Effector memory CD4-positive, alpha-beta T cell (primary cell): Measurements from ENCODE around the gene TSPAN19.

Experiments
- DNase-seq, 3 donors: peaks; one replicate each; pipeline ENCODE4 v3.0.0-alpha.2; 2020
- H3K27ac ChIP-seq: 2 replicates; pipeline ENCODE4 v1.7.0; 2013; ENCODE audit warnings: mild to moderate bottlenecking, low read length, moderate library complexity; ENCODE audit not compliant: insufficient read depth, poor library complexity, severe bottlenecking
- H3K27me3 ChIP-seq: replicated peaks from 2 replicates; pipeline ENCODE4 v1.7.0; 2013; ENCODE audit warnings: mild to moderate bottlenecking, low read length; ENCODE audit not compliant: insufficient read depth, control insufficient read depth, poor library complexity, severe bottlenecking
- H3K36me3 ChIP-seq: 2 replicates; pipeline ENCODE4 v1.7.0; 2013; ENCODE audit warnings: mild to moderate bottlenecking, low read length, moderate library complexity; ENCODE audit not compliant: control insufficient read depth, insufficient read depth
- H3K4me1 ChIP-seq: 2 replicates; pipeline ENCODE4 v1.7.0; 2013; ENCODE audit warnings: low read length, mild to moderate bottlenecking; ENCODE audit not compliant: control insufficient read depth, insufficient read depth, poor library complexity, severe bottlenecking
- H3K4me3 ChIP-seq: 2 replicates; pipeline ENCODE4 v1.7.0; 2013; ENCODE audit warnings: low read length, low read depth, mild to moderate bottlenecking; ENCODE audit not compliant: insufficient read depth, poor library complexity, severe bottlenecking
- H3K9me3 ChIP-seq: 2 replicates; pipeline ENCODE4 v1.7.0; 2013; ENCODE audit warnings: mild to moderate bottlenecking, low read length, moderate library complexity; ENCODE audit not compliant: control insufficient read depth
- total RNA-seq, 3 donors: gene quantifications; one replicate each; lab custom pipeline; 2026; lab: John Stamatoyannopoulos, UW

Gene TSPAN19
- 0 reads per million in 3 donors for total RNA-seq

DNA sequence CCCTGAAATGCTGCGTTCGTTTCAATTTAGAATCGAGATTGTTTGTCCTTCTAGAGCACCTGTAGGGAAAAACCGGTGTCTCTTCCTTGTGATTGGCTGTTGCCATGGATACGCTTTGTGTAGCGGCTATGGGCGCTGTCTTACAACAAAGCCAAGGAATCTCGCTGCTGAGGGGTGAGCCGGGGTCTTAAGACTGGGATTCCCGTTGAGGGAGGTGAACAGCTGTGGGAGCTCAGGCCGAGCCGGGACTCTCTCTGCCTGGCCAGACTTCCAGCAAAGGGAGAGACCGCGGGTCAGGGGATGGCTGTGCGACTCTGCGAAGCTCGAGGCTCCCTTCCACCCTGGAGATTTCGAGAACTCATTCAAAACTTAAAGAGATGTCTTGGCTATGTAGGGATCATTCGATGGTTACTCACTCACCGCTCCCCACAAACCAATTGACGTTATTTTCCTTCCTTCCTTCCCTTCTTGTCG lies at the start of gene TSPAN19, which contains the start of gene LRRIQ1:
Gene TSPAN19, minus strand, starts transcription at position 44 of the 474 bp plus-strand sequence. CDS start 6,331 bp downstream, outside the sequence.
Gene LRRIQ1, plus strand, starts transcription at position 118 of the 474 bp plus-strand sequence. CDS start 1,826 bp downstream, outside the sequence.
- Histone ChIP-seq H3K4me3 (no peak within 1 kb of the TSS), H3K27me3 (no peaks in the 10 kb centered on the region)

DNA sequence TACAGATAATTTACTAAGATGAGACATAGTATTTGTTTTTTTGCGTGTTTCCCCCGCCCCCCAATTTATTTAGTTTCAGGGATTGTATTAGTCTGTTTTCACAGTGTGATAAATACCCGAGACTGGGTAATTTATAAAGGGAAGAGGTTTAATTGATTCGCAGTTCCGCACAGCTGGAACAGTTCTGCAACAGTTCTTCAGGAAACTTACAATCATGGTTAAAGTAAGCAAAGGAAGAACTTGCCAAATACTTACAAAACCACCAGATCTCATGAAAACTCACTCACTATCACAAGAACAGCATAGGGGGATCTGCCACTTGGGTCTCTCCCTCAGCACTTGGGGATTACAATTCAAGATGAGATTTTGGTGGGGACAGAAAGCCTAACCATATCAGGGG lies 49.0 kb upstream of the TSPAN19 start:
- Histone ChIP-seq H3K27me3 (no peaks in the 10 kb centered on the region), H3K9me3 (no peaks in the 10 kb centered on the region), H3K36me3 (no peaks in the 10 kb centered on the region)

More for the DNA sequence above, at the start of gene TSPAN19, which contains the start of gene LRRIQ1:
- Histone ChIP-seq H3K4me1 (peaks cover 2% of the 10 kb centered on the region), H3K36me3 (no peaks in the 10 kb centered on the region), H3K27ac (no peak within 1 kb of the TSS), H3K9me3 (no peaks in the 10 kb centered on the region)
- no peak for DNase-seq

DNA sequence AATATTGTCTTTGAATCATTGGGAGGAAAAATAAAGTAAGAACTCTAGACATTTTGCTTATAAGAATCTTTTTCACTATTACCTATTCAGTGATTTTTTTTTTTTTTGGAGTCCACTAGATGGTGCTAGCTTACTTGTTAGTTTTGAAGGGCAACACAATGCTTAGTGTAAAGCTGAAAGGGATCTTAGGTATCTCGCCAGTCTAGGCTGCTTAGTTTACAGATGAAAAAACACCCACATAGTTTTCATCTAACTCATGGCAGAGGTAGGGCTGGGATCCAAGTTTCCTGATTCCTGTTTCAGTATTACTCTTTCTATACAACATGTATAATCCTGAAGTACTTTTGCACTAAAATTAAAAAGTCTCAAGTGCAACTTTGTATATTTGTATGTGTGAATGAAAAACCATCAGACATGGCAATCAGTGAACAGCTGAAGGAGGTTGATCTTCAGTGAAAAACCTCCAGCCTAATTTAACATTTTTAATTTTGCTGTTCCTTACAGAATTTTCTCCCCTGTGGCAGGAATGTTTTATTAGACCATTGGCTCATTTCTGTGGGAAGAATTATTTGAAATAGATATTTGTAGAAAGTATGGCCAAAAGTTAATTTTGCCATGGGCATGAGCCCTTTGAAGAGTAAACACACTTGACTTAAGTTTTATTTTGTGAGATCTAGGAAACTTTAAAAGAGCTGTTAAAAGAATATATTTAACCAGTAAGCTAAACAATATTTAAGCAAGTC lies 40.8 kb upstream of the TSPAN19 start:
- Histone ChIP-seq H3K27ac (no peak overlapping the region), H3K27me3 (no peaks in the 10 kb centered on the region), H3K4me3 (no peak overlapping the region), H3K4me1 (no peaks in the 10 kb centered on the region), H3K9me3 (no peaks in the 10 kb centered on the region), H3K36me3 (no peaks in the 10 kb centered on the region)
- DNase-seq = no peak

More for the DNA sequence above, 49.0 kb upstream of the TSPAN19 start:
- Histone ChIP-seq H3K4me3 (no peak overlapping the region), H3K27ac (no peak overlapping the region), H3K4me1 (no peaks in the 10 kb centered on the region)
- no peak for DNase-seq

DNA sequence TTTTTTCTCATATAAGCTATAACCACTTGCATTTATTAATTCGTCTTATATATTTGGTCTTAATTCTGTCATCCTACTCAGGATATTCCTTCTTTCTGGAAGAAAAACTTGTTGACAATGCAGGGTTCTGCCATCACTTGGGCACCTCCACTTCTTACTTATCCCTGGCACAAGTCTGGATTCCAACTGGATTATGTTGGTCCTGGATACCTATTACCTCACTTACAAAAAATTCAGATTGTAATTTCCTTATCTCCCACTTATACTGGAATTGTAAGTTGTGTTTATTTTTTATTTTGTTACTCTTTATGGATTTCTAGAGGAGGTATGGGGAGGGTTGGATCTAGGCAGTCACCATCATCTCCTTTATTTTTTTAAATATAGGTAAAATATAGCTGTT lies 36.7 kb upstream of the TSPAN19 start:
- no peak for DNase-seq
- Histone ChIP-seq H3K9me3 (no peaks in the 10 kb centered on the region), H3K27me3 (no peaks in the 10 kb centered on the region), H3K36me3 (no peaks in the 10 kb centered on the region), H3K4me1 (no peaks in the 10 kb centered on the region), H3K27ac (no peak overlapping the region), H3K4me3 (no peak overlapping the region)

DNA sequence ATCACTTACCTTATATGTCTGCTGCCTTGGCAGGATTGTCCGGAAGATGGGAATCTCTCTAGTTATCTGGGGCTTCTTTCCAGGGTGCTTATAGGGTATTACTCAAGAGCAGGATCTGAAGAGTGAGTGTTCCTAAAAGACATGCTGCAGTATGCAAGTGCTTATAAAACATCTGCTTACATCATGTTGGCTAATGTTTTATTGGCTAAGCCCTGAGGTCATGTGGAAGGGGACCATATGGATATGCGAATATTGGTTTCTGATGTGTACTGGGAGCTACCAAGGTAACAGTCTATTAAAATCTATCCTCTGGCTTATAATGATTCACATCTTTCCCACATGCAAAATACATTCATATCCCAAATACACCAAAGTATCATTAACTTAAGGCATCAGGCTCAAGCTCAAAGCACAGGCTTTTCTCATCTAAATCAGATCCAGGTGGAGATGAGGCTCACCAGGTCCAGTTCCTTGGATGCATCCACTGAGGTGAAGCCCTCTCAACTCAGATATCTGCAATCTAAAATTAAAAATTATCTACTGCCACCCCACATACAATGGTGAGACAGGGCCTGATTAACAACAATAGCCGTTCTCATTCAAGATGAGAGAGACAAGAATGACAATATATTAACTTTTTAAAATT lies 29.9 kb upstream of the TSPAN19 start:
- no peaks in the 10 kb centered on the region for H3K27me3 ChIP-seq
- H3K4me1 ChIP-seq = no peaks in the 10 kb centered on the region
- no peak for DNase-seq
- no peak overlapping the region for H3K27ac ChIP-seq
- H3K4me3 ChIP-seq = no peak overlapping the region
- H3K36me3 ChIP-seq = no peaks in the 10 kb centered on the region
- no peaks in the 10 kb centered on the region for H3K9me3 ChIP-seq

DNA sequence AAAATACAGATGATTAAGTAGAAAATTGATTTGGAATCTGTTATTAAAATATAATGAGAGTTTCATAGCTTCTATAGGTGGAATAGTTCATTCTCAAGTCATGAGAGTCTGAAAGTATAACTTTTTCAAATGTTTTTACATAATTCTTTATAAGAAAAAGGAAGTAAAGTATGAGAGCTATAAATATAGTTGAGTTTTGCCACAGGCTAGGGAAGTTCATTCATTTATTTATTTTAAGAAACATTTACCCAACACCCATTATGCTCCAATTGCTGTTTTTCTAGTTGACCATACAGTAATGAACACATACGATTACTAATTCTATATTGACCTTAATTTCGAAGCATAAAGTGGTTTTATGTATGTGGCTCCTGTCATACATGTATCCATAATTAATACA lies 24.8 kb upstream of the TSPAN19 start:
- H3K36me3 ChIP-seq = no peaks in the 10 kb centered on the region
- no peak for DNase-seq
- no peaks in the 10 kb centered on the region for H3K9me3 ChIP-seq
- H3K4me1 ChIP-seq = no peaks in the 10 kb centered on the region
- no peaks in the 10 kb centered on the region for H3K27me3 ChIP-seq
- no peak overlapping the region for H3K4me3 ChIP-seq
- H3K27ac ChIP-seq = no peak overlapping the region

DNA sequence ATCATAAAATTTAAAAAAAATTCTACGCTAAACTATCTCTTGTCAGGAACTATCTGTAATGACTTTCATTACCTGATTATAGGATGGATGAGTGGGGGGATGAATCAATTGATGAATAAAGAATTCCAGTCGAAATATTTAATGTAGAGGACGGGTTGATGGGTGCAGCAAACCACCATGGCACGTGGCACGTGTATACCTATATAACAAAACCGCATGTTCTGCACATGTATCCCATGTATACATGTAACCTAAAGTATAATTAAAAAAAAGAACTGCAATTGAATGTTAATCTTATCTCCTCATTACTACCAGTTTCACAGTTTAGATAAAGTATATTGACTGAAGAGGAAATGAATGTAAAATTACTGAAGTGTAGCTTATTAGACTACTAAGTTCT lies 23.5 kb upstream of the TSPAN19 start:
- no peaks in the 10 kb centered on the region for H3K9me3 ChIP-seq
- H3K36me3 ChIP-seq = no peaks in the 10 kb centered on the region
- H3K27ac ChIP-seq = no peak overlapping the region
- H3K4me3 ChIP-seq = no peak overlapping the region
- no peak for DNase-seq
- no peaks in the 10 kb centered on the region for H3K27me3 ChIP-seq
- H3K4me1 ChIP-seq = no peaks in the 10 kb centered on the region

DNA sequence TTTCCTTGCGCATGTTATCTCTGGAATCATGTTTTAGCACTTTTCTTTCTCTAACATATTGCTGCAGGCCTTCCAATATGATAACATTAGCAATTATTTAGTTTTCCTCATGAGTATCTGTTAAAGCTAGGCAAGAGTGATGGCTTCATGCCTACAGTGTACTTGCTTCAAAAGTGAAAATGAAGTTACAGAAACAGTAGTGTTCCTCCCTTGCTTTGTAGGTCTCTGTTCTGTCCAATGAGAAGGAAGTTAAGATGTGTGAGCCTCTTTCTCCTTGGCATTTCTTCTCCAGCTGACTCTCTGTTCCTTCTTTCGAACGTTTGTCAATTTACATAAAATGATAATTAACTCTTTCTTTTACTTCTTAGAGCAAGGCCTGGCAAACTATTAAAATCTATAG lies 22.3 kb upstream of the TSPAN19 start:
- Histone ChIP-seq H3K4me3 (no peak overlapping the region), H3K4me1 (no peaks in the 10 kb centered on the region), H3K27ac (no peak overlapping the region), H3K36me3 (no peaks in the 10 kb centered on the region), H3K9me3 (no peaks in the 10 kb centered on the region), H3K27me3 (no peaks in the 10 kb centered on the region)
- no peak for DNase-seq

DNA sequence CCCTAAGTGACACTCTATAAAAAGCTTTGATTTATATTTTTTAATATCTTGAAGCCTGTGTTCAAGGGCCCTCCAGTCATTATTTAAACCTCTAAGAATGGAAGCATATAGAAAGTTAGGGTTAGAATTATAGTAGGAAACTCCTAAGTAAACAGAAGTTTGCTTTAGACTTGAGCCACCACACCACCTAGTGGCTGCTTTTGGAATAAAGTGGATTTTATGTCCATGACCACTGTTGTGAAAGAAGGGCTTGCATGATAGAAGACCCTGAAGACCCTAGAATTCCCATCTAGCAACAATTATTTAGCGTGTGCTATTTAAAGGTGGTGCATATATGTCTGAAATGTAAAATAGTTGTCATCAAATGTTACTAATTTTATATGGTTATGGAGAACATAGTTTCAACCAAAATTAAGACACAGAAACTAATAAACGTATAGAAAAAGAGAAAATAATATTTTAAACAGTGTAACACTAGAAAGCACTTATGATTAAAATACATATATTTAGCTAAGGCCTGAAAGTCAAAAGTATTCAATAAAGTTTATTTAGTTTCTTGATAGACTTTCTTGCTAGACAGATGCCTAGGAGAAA lies 21.4 kb upstream of the TSPAN19 start:
- Histone ChIP-seq H3K27ac (no peak overlapping the region), H3K4me3 (no peak overlapping the region), H3K4me1 (no peaks in the 10 kb centered on the region), H3K36me3 (no peaks in the 10 kb centered on the region), H3K9me3 (no peaks in the 10 kb centered on the region), H3K27me3 (no peaks in the 10 kb centered on the region)
- no peak for DNase-seq

DNA sequence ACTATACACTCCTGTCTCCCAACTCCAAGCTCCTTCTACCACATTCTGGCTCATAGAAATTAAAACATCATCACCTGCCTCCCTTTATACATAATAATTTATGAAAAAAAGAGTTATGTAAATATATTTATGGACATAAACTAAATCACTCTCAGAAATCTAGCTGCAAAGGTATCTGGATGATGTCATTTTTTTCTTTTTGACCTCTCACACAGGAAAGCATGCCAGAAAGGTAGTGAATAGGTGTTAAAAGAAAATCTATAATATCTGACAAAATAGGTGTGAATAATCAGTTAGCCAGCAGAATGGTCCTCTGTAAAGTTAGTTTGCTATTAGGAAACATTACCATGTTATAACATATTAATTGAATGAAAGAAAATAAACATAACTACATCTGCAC lies 7.8 kb upstream of the TSPAN19 start:
- Histone ChIP-seq H3K27ac (no peak overlapping the region), H3K36me3 (no peaks in the 10 kb centered on the region), H3K27me3 (no peaks in the 10 kb centered on the region), H3K4me1 (no peaks in the 10 kb centered on the region), H3K4me3 (no peak overlapping the region), H3K9me3 (no peaks in the 10 kb centered on the region)
- no peak for DNase-seq
